ENCODE results near the gene KCTD1. TPM values are rescaled to one million over a fixed set of nuclear protein-coding genes. Genes with fewer than 3 reads are reported as not detected.
A peak's percentile ranks its signal among the peaks of the same experiment; 100 is the strongest.

Gene KCTD1
- total RNA-seq = 1 to 10 TPM; 2.9 to 6.8 (median 4.8) TPM
- long read RNA-seq = 0 reads

DNA sequence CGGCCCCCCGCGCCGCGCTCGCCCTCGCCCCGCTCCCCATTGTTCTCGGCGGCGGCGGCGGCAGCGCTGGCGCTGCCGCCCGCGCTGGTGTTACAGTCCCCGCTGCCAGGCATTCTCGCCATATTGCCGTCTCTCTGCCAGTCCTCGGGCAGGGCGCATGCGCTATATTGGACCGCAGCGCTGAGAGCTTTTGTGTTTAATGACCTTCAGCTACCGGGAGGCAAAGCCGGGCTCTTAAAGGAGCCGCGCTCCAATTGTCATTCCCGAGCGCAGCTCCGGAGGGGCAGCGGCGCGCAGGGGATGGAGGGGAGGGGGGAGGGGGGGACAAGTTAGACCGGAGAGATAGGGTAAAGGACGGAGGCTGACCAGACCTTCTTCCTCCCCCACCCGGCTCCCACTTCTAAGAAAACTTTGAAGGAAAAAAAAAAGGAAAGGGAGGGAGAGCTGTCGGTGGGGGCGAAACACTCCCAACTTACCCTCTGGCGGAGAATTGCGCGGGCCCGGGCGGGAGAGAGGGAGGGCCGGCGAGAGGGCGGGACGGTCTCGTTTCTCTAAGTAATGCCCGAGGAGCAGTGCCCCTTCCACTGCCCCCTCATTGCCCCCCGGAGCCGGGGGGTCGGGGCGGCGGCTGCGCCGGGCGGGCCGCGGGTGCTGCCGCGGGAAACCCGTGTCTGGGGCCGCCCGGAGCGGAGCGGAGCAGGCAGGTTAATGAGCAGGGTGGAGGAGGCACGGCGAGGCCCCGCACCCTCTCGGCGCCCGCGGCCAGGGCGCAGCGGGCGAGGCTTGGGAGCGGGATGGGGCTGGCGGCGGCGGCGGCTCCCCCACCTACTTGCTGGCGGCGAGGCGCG is at the start of gene KCTD1:
Gene KCTD1 (minus strand): TSS at position 139 of the 848 bp plus-strand sequence. CDS start 17 bp downstream, at position 122.
- Histone ChIP-seq H3K4me3 (peak within 1 kb of the TSS; percentile 45 to 66 (median 59)), H3K27ac (peak within 1 kb of the TSS in 2 of 3 donors; percentile 4 to 29), H3K9me3 (no peaks in the 10 kb centered on the region), H3K27me3 (peaks cover 0 to 7% of the 10 kb centered on the region in 2 donors), H3K4me1 (peaks cover 0 to 51% (median 0%) of the 10 kb centered on the region in 4 donors), H3K36me3 (no peaks in the 10 kb centered on the region)
- 1% methylated on average over 64 of the region's 88 CpGs for WGBS (ENCODE audit: insufficient coverage, low coverage, low lambda C conversion rate, missing lambda C conversion rate)
- no peak for TF ChIP-seq POLR2A (IDR thresholded peaks at IDR 0.05)
- no peak for TF ChIP-seq CTCF (IDR thresholded peaks at IDR 0.05)
- ATAC-seq = peak; percentile 70 to 86 (median 81)
- DNase-seq = peak; percentile 83 to 89 (median 88)
- intact Hi-C loops (cut with DNase I) = loop anchor here in 1 of 2 donors (10.0 kb wide), 1 partner anchor 64 kb away; no protein-coding TSS in a partner anchor

DNA sequence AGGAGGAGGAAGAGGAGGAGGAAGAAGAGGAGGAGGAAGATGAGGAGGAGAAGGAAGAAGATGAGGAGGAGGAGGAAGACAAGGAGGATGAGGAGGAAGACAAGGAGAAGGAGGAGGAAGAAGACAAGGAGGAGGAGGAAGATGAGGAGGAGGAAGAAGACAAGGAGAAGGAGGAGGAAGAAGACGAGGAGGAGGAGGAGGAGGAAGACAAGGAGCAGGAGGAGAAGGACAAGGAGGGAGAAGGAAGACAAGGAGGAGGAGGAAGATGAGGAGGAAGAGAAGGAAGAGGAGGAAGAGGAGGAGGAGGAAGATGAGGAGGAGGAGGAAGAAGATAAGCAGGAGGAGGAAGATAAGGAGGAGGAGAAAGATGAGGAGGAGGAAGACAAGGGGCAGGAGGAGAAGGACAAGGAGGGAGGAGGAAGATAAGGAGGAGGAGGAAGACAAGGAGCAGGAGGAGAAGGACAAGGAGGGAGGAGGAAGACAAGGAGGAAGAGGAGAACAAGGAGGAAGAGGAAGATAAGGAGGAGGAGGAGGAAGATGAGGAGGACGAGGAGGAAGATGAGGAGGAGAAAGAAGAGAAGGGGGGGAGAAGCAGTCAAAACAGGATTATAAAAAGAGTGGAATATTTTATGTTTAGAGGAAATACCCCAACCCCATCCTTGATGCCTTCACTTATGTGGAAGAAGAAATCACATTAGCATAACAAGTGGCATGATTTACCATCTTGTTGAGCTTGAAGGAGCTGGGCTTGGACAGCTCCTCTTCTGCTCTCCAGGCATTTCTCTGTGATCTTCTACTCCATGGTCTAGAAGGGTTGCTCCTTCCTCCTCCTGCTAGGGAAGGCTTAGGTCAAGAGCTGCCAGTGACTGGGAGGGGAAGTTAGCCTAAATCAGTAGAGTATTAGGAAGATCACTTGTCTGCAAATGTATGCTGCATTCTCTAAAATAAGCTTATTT is 45.3 kb upstream of the KCTD1 start:
- 38% methylated on average over 2 of the region's 2 CpGs for WGBS (ENCODE audit: insufficient coverage, low coverage, low lambda C conversion rate, missing lambda C conversion rate)
- Histone ChIP-seq H3K4me3 (no peak overlapping the region), H3K36me3 (no peaks in the 10 kb centered on the region), H3K27ac (no peak overlapping the region), H3K9me3 (no peaks in the 10 kb centered on the region), H3K4me1 (no peaks in the 10 kb centered on the region), H3K27me3 (no peaks in the 10 kb centered on the region)
- intact Hi-C loops (cut with DNase I) = no loop called here
- ATAC-seq (no peak), DNase-seq (no peak)
- no peak for TF ChIP-seq CTCF (IDR thresholded peaks at IDR 0.05)
- no peak for TF ChIP-seq POLR2A (IDR thresholded peaks at IDR 0.05)

DNA sequence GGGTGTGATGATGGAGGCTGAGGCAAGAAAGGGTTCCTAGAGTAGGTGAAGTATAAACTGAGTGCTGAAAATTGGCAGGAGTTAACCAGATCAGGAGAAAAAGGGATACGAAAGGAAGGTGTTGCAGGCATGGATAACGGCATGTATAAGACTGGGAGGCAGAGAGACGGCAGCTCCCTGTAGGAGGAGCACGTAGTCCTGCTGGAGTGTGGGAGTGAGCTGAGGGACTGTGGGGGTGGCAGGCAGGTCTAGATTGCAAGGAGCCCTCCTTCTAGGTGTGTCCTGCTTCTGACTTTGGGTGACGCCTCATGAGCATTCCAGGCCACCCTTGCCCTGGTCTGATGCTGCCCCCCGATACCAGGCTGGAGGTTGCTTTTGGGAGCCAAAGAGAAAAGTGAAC is 36.4 kb upstream of the KCTD1 start:
- intact Hi-C loops (cut with DNase I) = no loop called here
- no peak for ATAC-seq
- H3K27ac ChIP-seq = no peak overlapping the region
- H3K27me3 ChIP-seq = no peaks in the 10 kb centered on the region
- no peaks in the 10 kb centered on the region for H3K4me1 ChIP-seq
- no peaks in the 10 kb centered on the region for H3K9me3 ChIP-seq
- 50% methylated on average over 2 of the region's 6 CpGs for WGBS (ENCODE audit: insufficient coverage, low coverage, low lambda C conversion rate, missing lambda C conversion rate)
- H3K36me3 ChIP-seq = no peaks in the 10 kb centered on the region
- DNase-seq = no peak
- H3K4me3 ChIP-seq = no peak overlapping the region
- TF ChIP-seq POLR2A (IDR thresholded peaks at IDR 0.05) (no peak), CTCF (IDR thresholded peaks at IDR 0.05) (no peak)

DNA sequence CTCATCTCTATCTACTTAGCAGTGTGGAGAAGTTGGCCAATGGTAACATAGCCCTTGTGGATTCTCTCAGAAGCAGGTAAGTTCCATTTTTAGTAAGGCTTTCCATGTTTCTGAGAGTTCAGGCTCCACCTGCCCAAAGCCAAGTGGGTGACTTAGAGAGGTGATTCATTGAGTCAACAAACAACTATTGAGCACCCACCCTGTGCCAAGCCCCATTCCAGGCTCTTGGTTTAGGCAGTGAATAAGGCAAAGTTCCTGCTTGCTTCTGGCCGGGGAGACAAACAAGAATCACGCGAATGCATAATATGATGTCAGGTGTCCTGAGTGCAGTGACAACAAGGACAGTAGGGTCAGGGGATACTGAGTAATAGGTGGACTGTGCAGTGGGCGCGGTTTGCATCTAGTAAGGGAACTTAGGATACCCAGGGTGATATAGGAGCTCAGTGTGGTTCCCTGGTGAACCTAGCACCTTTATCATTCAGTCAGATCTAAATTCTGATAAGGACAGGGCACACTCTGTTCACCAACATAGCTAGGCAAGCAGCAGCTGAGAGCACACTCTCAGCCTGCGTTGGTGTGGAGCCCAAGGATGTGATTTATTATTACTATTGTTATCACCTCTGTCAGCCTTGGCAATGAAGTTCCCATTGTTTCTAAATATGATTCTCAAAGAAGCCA is 31.7 kb upstream of the KCTD1 start:
- Histone ChIP-seq H3K4me3 (no peak overlapping the region), H3K36me3 (no peaks in the 10 kb centered on the region), H3K27me3 (no peaks in the 10 kb centered on the region), H3K27ac (no peak overlapping the region), H3K9me3 (no peaks in the 10 kb centered on the region), H3K4me1 (no peaks in the 10 kb centered on the region)
- TF ChIP-seq CTCF (IDR thresholded peaks at IDR 0.05) (no peak), POLR2A (IDR thresholded peaks at IDR 0.05) (no peak)
- WGBS (ENCODE audit: insufficient coverage, low coverage, low lambda C conversion rate, missing lambda C conversion rate) = 24% methylated on average over 4 of the region's 6 CpGs
- intact Hi-C loops (cut with DNase I) = no loop called here
- DNase-seq = peak in 1 of 3 donors; percentile 62
- ATAC-seq = peak in 2 of 4 donors; percentile 40 to 95
